NCI-H526 (cell line): ENCODE results near the gene NPAS3.
"Not testable (repeated sequence)": the region's sequence is repeated elsewhere in the genome, so short reads cannot be mapped to it uniquely, and the experiment has no call there.

Experiments
- DNase-seq, 2 experiments: peaks; one replicate each; lab custom pipeline; 2025; lab: John Stamatoyannopoulos, UW

The NPAS3 gene

GRCh38 chr14:33070475-33070874, 131.8 kb downstream of the NPAS3 start:
- no peak for DNase-seq

GRCh38 chr14:33073023-33073422, 134.3 kb downstream of the NPAS3 start:
- DNase-seq = no peak

GRCh38 chr14:33081259-33081658, 142.6 kb downstream of the NPAS3 start:
- no peak for DNase-seq

GRCh38 chr14:33085799-33086198, 147.1 kb downstream of the NPAS3 start:
- DNase-seq = no peak

GRCh38 chr14:33088274-33088673, 149.6 kb downstream of the NPAS3 start:
- DNase-seq = not testable (repeated sequence)

GRCh38 chr14:33098016-33098415, 159.3 kb downstream of the NPAS3 start:
- no peak for DNase-seq

- no peak for DNase-seq
These were observed 164.8 kb downstream of the NPAS3 start for GRCh38 chr14:33103489-33103888.

GRCh38 chr14:33103966-33104365, 165.3 kb downstream of the NPAS3 start:
- DNase-seq = no peak

GRCh38 chr14:33110737-33111443, 172.2 kb downstream of the NPAS3 start:
- no peak for DNase-seq

GRCh38 chr14:33114331-33114730, 175.7 kb downstream of the NPAS3 start:
- DNase-seq = no peak

- DNase-seq = peak; percentile 32 to 34
These were observed 180.0 kb downstream of the NPAS3 start for GRCh38 chr14:33118668-33119067.

GRCh38 chr14:33120341-33120740, 181.7 kb downstream of the NPAS3 start:
- no peak for DNase-seq

GRCh38 chr14:33120966-33121365, 182.3 kb downstream of the NPAS3 start:
- DNase-seq = no peak

GRCh38 chr14:33123281-33123680, 184.6 kb downstream of the NPAS3 start:
- no peak for DNase-seq

- no peak for DNase-seq
These were observed 187.8 kb downstream of the NPAS3 start for GRCh38 chr14:33126433-33126832.

GRCh38 chr14:33127531-33127930, 188.9 kb downstream of the NPAS3 start:
- DNase-seq = no peak

- DNase-seq = no peak
These were observed 193.1 kb downstream of the NPAS3 start for GRCh38 chr14:33131801-33132200.

GRCh38 chr14:33134162-33134561, 195.5 kb downstream of the NPAS3 start:
- no peak for DNase-seq

GRCh38 chr14:33134975-33135374, 196.3 kb downstream of the NPAS3 start:
- no peak for DNase-seq

- DNase-seq = no peak
These were observed 212.2 kb downstream of the NPAS3 start for GRCh38 chr14:33150666-33151428.

- DNase-seq = no peak
These were observed 224.4 kb downstream of the NPAS3 start for GRCh38 chr14:33163109-33163508.

- DNase-seq = peak in 1 of 2 experiments; percentile 6
These were observed 224.9 kb downstream of the NPAS3 start for GRCh38 chr14:33163600-33163999.

GRCh38 chr14:33165144-33165925, 226.7 kb downstream of the NPAS3 start:
- no peak for DNase-seq
